ENCODE data around the gene VPS25.

- TF ChIP-seq POLR2A (IDR thresholded peaks at IDR 0.05), result no peak
- TF ChIP-seq, protein P1, sequence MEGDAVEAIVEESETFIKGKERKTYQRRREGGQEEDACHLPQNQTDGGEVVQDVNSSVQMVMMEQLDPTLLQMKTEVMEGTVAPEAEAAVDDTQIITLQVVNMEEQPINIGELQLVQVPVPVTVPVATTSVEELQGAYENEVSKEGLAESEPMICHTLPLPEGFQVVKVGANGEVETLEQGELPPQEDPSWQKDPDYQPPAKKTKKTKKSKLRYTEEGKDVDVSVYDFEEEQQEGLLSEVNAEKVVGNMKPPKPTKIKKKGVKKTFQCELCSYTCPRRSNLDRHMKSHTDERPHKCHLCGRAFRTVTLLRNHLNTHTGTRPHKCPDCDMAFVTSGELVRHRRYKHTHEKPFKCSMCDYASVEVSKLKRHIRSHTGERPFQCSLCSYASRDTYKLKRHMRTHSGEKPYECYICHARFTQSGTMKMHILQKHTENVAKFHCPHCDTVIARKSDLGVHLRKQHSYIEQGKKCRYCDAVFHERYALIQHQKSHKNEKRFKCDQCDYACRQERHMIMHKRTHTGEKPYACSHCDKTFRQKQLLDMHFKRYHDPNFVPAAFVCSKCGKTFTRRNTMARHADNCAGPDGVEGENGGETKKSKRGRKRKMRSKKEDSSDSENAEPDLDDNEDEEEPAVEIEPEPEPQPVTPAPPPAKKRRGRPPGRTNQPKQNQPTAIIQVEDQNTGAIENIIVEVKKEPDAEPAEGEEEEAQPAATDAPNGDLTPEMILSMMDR (IDR thresholded peaks at IDR 0.05), result no peak
These were observed 36.0 kb downstream of the VPS25 start for GRCh38 chr17:42809250-42809649.

Data from upper lobe of left lung (tissue), 4 donors.